Stimulated activated CD4-positive, alpha-beta T cell treated with anti-CD3 and anti-CD28 coated beads, Interleukin-1b, Interleukin-23, amount 100 ng/mL, for 4 hours (primary cell): ENCODE results near the gene TOMM20.
"Not testable (repeated sequence)": the region's sequence is repeated elsewhere in the genome, so short reads cannot be mapped to it uniquely, and the experiment has no call there.

Experiments used
- DNase-seq, 2 donors: peaks; one replicate each; pipeline ENCODE4 v3.0.0-alpha.2; 2020; ENCODE audit warnings: low read depth in 2 of 2

Gene TOMM20

DNA sequence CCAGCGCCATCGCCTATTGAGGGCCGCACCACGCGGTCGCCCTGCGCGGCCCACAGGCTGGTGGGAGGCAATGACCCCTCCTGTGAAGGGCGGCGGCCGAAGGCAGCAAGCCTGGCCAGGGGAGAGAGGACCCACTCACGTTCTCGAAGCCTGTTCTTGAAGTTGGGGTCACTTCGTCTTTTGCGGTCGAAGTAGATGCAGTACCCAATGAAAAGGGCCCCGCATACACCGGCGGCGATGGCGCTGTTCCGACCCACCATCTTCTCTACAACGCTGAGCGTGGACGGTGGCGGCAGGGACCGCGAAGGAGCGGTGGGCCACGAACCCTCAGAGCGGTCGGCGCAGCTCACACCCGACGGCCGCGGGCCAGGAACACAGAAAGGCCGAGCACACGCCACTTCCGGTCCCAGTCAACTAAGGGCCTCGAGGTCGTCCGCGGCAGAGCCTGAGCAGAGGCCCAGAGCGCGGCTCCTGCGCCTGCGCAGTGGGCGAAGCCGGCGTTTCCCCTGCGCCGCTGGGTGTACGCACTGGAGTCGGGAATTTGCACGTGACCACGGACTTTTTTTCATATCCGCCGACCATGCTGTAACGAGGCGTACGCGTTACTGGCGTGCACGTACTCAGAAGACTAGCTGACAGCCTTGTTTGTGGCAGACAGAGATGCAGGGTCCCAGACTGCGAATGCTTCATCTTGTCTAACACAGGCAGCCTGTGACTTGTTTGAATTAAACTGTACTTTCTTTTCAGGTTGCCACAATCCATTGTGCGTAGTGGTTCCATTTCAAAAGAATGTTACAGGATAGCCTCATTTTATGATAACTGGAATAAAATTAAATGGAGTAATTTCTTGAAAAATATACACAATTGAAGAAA is at the start of gene TOMM20:
TSS of gene TOMM20 (minus strand) at position 382 of the 873 bp plus-strand sequence. CDS start at position 260, 122 bp downstream.
- peak; percentile 86 for DNase-seq

DNA sequence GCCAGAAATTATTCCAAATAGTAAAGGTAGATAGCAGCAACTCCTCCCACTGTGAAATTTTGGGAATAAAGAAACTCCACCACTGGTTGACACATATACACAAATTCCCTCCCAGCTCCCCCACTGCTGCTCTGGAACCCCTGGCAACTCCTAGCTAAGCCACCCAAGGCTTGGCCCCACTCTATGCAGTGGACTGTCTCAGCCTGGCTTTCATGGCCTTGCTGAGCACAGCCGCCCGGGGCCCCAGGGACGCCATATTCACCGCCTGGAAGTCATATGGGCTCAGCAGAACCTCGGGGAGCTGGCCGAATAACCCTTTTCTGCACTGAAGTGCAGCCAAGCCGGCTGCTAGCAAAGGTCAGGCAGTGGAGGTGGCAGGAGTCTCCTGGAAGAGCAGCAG is 47.8 kb upstream of the TOMM20 start:
- DNase-seq = no peak

DNA sequence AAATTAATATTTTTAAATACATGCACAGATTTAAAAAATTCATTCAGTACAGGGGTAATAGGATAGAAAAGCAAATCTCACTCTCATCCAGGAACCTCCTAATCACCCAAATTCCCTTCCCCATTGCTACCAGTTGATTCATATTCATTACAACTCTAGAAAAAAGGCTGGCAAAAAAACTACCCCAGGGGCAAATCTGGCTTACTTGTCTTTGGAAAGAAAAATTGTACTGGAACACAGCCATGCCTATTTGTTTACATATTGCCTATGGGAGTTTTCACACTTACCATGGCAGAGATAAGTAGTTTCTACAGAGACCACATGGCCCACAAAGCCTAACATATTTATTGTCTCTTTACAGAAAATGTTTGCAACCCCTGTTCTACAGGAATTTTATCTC is 41.3 kb upstream of the TOMM20 start:
- no peak for DNase-seq

DNA sequence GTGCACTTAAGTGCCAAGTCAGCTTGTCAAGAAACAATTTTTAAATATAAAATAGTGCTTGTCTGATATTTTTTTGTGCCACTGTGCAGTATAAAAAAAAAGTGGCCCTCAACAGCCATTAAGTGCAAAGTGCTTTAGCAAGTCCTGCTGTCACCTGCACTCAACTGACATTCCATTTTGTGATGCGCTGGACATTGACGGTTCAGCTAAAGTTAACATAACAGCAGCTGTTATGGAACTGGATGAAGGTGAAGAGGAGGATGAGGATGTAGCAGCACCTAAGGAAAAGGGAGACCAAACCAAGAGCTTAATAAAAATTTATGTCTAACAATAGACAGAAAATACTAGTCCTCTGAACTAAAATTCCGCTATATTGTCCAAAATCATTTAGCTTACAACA is 39.7 kb upstream of the TOMM20 start:
- DNase-seq = no peak

DNA sequence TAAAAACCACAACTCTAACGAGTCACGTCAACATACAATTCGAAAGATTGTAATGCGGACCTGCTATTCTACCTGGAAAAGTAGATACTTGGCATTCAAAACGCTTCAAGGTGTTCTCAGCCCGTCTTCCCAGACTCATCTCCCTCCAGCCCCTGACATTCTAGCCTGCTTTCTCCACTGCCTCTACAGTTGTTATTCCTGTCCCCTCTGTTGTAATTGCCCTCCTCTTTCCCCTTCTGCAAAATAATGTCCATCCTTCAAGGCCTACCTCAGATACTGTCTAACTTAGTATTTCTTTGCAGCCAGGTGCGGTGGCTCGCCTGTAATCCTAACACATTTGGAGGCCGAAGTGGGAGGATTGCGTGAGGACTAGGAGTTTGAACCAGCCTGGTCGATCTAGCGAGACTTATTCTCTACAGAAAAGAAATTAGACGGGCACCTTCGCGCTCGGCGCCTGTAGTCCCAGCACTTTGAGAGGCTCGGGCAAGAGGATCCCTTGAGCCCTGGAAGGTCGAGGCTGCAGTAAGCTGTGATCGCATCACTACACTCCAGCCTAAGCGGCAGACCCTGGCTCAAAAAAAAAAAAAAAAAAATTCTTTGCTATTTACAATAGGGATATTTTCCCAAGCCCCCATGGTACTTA is 33.2 kb upstream of the TOMM20 start:
- DNase-seq = no peak

DNA sequence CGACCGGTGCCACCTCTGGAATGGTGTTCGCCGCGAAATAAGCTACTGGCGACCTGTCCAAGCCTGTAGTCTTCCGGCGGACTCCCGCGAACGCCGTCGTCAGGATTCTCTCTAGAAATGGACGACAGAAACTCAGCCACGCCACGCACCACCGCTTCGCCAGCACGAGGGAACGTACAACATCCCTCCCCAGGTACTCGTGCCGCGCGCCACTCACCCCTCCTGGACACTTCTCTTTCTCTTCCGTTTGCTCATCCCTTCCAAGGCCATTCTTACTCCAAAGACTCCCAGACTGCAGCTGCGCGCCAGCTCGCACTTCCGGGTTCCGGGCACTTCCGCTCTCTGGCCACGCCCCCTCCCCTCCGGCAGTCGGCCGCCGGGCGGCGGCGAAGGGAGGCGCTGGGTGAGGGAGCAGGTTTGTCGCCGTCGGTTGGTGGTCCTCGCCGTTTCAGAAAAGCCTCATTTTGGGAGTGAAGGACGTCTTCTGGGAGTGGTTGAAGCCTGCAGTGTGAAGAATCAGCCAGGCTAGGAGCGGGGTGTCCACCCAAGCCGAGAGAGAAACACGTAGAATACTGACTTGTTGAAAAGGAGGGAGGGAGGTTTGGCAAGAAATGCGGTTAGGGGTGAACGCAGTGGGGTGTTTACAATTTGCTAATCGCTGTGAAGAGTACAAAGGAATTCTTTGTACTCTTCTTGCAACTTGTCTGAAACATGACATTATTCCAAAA is 32.5 kb upstream of the TOMM20 start, which contains the start of gene RBM34:
TSS of gene RBM34 (minus strand) at position 294 of the 728 bp plus-strand sequence. CDS start at position 270, 24 bp downstream.
- peak; percentile 87 to 92 for DNase-seq

DNA sequence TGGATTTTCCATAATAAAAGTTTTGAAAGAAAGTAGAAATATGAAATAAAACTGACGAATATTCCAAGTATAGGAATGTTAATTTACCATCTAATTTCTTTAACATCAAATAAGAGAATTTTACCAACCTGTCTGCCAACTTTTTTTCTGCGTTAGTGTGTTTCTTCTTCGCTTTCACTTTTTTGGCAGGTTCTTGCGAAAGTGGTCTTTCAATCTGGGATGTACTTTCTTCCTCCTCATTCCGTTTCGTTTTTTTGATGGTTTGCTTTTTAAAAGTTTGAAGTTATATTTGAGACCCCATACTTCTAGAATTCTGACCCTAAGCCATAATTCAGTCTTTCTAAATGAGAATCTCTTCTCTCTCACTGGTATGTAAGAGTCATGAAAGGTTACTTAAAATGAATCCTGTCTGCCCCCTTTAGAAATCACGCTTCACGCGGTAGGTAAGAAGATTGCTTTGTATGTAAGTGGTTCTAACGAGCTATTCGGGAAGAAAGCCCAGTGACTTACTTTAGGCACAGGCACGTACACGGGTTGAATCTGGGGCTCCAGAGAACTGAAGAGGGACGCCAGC is 31.8 kb upstream of the TOMM20 start:
- DNase-seq = no peak

DNA sequence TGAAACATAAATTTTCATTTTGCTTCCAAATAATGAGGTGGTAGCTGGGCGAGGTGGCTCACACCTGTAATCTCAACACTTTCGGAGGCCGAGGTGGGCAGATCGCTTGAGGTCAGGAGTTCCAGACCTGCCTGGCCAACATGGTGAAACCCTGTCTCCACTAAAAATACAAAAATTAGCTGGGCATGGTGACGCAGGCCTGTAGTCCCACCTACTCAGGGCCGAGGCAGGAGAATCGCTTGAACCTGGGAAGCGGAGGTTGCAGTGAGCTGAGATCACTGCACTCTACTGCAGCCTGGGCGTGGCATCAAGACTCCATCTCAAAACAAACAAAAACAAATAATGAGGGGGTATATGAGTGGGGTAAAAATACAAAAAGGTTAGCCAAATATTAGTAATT is 31.3 kb upstream of the TOMM20 start:
- not testable (repeated sequence) for DNase-seq

DNA sequence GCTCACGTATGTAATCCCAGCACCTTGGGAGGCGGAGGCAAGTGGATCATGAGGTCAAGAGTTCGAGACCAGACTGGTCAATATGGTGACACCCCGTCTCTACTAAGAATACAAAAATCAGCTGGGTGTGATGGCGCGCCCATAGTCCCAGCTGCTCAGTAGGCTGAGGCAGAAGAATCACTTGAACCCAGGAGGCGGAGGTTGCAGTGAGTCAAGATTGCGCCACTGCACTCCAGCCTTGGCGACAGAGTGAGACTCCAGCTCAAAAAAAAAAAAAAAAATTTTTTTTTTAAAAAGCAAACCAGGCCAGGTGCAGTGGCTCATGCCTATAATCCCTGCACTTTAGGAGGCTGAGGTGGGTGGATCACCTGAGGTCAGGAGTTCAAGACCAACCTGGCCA is 30.6 kb upstream of the TOMM20 start:
- not testable (repeated sequence) for DNase-seq

DNA sequence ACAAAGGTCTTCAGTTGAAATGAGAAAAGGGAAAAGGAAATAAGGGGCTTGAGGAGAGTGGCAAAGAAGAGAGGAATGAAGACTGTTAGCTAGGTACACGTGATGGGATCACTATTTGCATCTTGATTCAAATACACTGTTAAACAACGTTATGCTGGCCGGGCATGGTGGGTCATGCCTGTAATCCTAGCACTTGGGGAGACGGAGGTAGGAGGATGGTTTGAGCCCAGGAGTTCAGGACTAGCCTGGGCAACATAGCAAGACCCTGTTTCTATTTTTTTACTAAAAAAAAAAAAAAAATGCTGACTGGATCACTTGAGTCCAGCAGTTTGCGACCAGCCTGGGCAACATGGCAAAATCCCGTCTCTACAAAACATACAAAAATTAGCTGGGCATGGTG is 30.0 kb upstream of the TOMM20 start:
- DNase-seq = no peak

DNA sequence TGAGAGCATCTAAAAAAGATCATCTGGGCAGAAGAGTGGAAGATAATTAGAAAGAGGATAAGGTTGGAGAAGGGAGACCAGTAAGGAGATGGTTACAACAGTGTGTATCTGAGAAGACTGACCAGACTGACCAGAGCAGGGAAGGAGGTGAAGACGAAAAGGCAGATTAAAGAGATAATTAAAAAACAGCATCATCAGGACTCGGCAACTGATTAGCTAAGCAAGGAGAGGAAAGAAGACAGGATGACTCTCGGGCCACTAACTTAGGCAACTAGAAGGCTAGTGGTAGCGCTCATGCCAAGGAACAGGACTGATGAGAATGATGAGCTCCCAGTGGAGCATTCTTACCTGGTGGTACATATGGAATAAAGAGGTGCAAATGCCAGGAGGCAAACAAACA is 28.5 kb upstream of the TOMM20 start:
- no peak for DNase-seq

DNA sequence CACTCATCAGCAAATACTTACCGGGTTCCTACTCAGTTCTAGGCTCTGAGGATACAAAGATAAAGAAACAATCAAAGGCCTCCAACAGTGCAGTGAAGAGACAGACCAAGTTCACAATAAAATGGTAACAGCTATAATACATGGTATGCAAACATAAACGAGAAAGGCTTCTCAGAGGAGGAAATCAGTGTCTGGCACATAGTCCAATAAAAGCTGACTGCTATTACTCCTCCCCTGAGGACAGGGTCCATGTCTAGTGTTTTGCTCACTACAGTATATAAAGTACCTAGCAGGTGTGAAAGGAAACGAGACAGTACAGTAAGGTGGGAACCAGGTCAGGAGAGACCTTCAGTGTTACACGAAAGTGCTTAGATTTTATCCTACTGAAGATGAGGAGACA is 28.1 kb upstream of the TOMM20 start:
- DNase-seq = no peak

DNA sequence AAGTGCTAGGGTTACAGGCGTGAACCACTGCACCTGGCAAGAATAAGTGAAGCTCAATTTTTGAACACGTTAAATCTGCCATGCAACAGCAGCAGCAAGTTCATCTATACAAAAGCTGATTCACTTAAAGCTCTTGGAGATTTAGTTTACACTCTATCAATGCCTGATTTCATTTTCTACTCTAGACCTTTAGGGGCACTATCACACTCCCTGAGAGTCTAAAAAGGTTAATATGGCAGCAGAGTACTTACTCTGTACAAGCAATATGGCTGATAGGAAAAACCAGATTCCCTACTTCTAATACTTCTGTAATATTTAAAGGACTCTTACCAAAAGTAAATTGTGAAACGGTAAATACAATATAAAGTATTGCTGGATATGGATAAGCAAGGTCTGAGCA is 27.6 kb upstream of the TOMM20 start:
- no peak for DNase-seq

DNA sequence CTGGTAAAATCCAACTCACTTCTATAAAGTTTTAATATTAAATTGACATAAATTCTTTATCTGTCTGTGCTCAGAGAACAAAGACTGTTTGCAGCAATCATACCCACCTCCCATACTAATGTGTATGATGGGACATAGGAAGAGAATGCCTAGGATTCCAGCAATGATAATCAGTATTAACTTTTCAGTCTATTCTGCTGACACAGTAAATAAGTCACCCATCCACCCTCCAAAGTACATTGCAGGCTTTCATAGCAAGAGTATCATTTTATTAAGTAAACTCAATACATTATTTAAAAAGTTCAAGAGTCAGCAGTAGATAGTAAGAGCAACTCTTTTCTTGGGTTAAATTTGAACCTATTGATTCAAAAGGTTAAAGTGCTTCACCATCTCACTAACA is 23.6 kb upstream of the TOMM20 start:
- no peak for DNase-seq

DNA sequence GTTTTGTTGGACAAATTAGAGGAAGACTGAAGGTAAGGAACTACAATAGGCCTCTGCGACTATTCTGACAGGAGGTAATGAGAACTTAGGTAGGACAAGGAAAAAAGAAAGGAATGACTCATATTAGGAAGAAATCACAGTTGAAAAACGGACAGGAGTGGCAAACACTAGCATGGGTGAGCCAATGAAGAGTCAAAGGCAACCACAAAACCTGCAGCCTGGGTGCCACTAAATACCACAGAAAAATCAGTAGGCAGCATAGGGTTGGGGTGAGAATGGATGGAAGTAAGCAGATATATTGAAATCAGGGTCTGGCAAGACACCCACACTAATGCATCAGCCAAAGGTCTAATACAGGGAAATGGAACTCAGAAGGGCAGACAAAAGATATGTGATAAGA is 22.4 kb upstream of the TOMM20 start:
- DNase-seq = no peak

DNA sequence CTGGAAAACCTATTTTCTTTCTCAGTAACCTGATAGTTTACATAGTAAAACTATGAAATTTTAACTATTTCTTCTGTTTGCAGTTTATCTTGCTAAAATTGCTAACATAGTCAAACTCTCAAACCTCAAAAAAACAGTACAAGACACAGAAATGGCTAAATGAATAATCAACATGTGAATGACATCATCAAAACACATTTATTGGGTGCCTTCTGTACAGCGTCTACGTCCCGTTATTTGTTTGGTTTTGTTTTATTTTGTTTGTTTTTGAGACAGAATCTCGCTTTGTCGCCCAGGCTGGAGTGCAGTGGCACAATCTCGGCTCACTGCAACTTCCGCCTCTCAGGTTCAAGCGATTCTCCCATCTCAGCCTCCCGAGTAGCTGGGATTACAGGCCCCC is 21.2 kb upstream of the TOMM20 start:
- DNase-seq = no peak

DNA sequence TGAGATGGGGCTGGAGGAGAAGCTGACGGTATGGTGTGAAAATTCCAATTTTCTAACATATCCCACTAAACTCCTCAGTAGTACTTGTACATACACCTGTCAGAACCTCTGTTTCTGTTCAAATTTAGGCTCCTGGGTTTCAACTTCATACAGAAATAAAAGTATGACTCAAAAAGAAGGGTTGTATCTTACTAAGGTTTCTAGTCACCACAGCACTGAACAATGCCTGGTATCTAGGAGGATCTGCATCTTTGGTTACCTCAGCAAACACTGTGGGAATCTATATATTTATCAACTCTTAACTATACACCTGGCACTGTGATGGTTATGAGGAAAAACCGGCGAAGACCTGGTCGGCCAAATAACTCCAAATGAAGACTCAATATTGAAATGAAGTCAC is 18.6 kb upstream of the TOMM20 start:
- no peak for DNase-seq

DNA sequence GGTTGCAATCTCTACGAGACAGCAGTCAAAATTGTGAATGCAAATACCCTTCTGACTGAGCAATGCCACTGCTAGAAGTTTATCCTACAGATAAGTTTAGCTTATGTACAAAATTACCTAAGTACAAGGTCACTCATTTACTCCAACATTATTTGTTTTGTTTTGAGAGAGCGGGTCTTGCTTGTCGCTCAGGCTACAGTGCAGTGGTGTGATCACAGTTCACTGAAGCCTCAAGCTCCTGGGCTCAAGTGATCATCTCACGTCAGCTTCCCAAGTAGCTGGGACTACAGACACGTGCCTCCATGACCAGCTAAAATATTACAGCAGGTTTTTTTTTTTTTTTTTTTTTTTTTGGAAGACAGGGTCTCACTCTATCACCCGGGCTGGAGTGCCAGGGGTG is 17.0 kb upstream of the TOMM20 start:
- no peak for DNase-seq

DNA sequence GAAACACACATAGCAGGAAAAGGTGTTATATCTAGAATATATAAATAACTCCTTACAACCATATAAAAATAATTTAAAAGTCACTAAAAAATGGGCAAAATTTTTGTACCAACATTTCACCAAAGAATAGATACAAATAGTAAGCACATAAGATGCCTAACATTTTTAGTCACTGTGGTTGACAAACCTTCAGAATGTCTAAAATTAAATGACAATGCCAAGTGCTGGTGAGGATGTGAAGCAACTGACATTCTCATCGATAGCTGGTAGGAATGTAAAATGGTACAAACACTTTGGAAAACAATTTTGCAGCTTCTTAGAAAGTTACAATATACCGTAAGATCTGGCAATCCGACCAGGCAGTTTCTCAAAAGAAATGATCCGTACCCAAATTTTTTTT is 14.4 kb upstream of the TOMM20 start:
- no peak for DNase-seq

DNA sequence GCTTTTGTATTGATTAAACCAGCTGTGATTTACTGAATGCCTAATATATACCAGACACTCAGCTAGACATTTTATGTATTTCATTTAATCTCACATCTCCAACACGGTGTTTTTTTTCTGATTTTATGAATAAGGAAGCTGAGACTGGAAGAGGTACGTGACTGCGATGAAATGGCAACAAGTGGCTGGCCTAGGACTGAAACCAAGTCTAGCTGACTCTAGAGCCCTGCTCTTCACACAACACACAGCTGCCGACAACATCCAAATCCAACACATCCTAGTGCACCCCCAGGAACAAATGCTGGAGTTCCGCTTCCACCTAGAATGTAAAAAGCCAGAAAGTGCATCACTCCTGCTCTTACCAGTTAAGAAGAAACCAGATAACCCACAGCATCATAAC is 10.7 kb upstream of the TOMM20 start:
- no peak for DNase-seq

DNA sequence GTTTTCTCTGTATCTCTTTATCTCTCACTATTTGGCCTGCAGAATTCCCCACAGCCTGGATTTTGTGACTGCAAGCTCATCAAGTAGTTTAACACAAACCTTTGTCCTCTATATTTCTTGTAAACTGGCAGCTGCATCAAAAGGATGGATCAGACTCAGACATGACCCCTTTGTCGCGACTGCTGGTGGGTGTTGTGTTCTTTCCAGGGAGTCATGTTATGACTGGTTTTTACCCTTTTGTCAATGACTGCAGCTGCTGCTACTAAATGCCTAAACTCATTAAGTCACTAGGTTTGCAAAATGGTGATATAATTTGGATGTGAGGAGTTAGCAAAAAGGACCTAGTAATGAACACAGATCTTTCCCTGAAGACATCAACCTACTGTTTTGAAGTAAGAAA is 10.2 kb upstream of the TOMM20 start:
- DNase-seq = no peak

DNA sequence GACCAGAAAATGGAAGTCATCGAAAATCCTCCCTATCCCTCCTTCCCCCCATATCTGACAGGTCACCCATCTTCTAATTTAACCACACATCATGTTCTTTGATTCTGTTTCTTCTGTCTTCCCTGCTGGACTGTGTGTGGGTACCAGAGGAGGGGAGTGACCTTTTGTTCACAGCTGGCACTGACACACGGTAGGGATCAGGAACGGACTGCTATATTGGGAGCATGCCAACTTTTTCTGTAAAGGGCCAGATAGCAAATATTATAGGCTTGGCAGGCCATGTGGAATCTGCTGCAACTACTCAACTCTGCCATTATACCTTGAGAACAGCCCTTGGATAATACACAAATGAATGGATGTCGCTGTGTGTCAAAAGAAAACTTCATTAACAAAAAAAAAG is 7.5 kb upstream of the TOMM20 start:
- no peak for DNase-seq
